ENCODE measurements around the gene LIPT2.
A peak's percentile ranks its signal among the peaks of the same experiment; 100 is the strongest.
"Not testable (repeated sequence)": the region's sequence is repeated elsewhere in the genome, so short reads cannot be mapped to it uniquely, and the experiment has no call there.

The LIPT2 gene

GRCh38 chr11:74492974-74493790, at the start of gene LIPT2:
LIPT2 (minus strand) TSS chr11:74493724; CDS start chr11:74493703, 21 bp downstream.
- DNase-seq (ENCODE audit: low spot score): peak; percentile 94

GRCh38 chr11:74541466-74541865, 47.9 kb upstream of the LIPT2 start:
- DNase-seq (ENCODE audit: low spot score): no peak

GRCh38 chr11:74540270-74540669, 46.7 kb upstream of the LIPT2 start:
- DNase-seq (ENCODE audit: low spot score): no peak

- DNase-seq (ENCODE audit: low spot score): no peak
Measured at GRCh38 chr11:74538680-74539079, 45.2 kb upstream of the LIPT2 start.

- DNase-seq (ENCODE audit: low spot score): no peak
Measured at GRCh38 chr11:74535371-74536160, 42.0 kb upstream of the LIPT2 start.

GRCh38 chr11:74534946-74535275, 41.4 kb upstream of the LIPT2 start:
- DNase-seq (ENCODE audit: low spot score): not testable (repeated sequence)

- no peak for DNase-seq (ENCODE audit: low spot score)
Measured at GRCh38 chr11:74534216-74534945, 40.9 kb upstream of the LIPT2 start.

GRCh38 chr11:74533421-74533820, 39.9 kb upstream of the LIPT2 start:
- DNase-seq (ENCODE audit: low spot score): no peak

GRCh38 chr11:74532501-74533246, 39.1 kb upstream of the LIPT2 start:
- no peak for DNase-seq (ENCODE audit: low spot score)

- no peak for DNase-seq (ENCODE audit: low spot score)
Measured at GRCh38 chr11:74524978-74525377, 31.5 kb upstream of the LIPT2 start.

GRCh38 chr11:74524501-74524900, 31.0 kb upstream of the LIPT2 start:
- DNase-seq (ENCODE audit: low spot score): no peak

GRCh38 chr11:74522776-74523175, 29.3 kb upstream of the LIPT2 start:
- DNase-seq (ENCODE audit: low spot score): no peak

- DNase-seq (ENCODE audit: low spot score): no peak
Measured at GRCh38 chr11:74521666-74522252, 28.2 kb upstream of the LIPT2 start.

- DNase-seq (ENCODE audit: low spot score): no peak
Measured at GRCh38 chr11:74520927-74521665, 27.6 kb upstream of the LIPT2 start.

- DNase-seq (ENCODE audit: low spot score): no peak
Measured at GRCh38 chr11:74520316-74520715, 26.8 kb upstream of the LIPT2 start.

GRCh38 chr11:74519710-74520109, 26.2 kb upstream of the LIPT2 start:
- no peak for DNase-seq (ENCODE audit: low spot score)

GRCh38 chr11:74517592-74517991, 24.1 kb upstream of the LIPT2 start:
- DNase-seq (ENCODE audit: low spot score): not testable (repeated sequence)

GRCh38 chr11:74507582-74507981, 14.1 kb upstream of the LIPT2 start:
- DNase-seq (ENCODE audit: low spot score): no peak

GRCh38 chr11:74506823-74507222, 13.3 kb upstream of the LIPT2 start:
- peak; percentile 39 for DNase-seq (ENCODE audit: low spot score)

GRCh38 chr11:74505911-74506310, 12.4 kb upstream of the LIPT2 start:
- DNase-seq (ENCODE audit: low spot score): no peak

Measured in iPS-NIHi11 (cell line).